Erythroblast (primary cell): ENCODE measurements around the gene CDCP2.

Source experiments
- DNase-seq, 2 experiments: peaks; one replicate each; lab custom pipeline; 2025; lab: John Stamatoyannopoulos, UW
- GATA1 ChIP-seq: IDR thresholded peaks from 2 replicates; pipeline ENCODE4 v1.6.1; 2011; ENCODE audit warnings: low read depth, mild to moderate bottlenecking, control low read depth, low read length, moderate library complexity
- POLR2A ChIP-seq: IDR thresholded peaks from 2 replicates; pipeline ENCODE4 v1.6.1; 2011; ENCODE audit warnings: mild to moderate bottlenecking, low read length

Gene CDCP2

GRCh38 chr1:54094001-54094729 is 58.6 kb downstream of the CDCP2 start:
- TF ChIP-seq POLR2A, result no peak
- TF ChIP-seq GATA1, result no peak
- no peak for DNase-seq

- no peak for DNase-seq
- TF ChIP-seq GATA1 (no peak), POLR2A (no peak)
These were observed 61.1 kb downstream of the CDCP2 start for GRCh38 chr1:54091666-54092065.

GRCh38 chr1:54088385-54088784 is 64.4 kb downstream of the CDCP2 start:
- TF ChIP-seq GATA1, result no peak
- no peak for TF ChIP-seq POLR2A
- no peak for DNase-seq

GRCh38 chr1:54086754-54087153 is 66.0 kb downstream of the CDCP2 start:
- TF ChIP-seq POLR2A (no peak), GATA1 (no peak)
- DNase-seq, result no peak

- DNase-seq, result no peak
- TF ChIP-seq GATA1 (no peak), POLR2A (no peak)
These were observed 68.0 kb downstream of the CDCP2 start for GRCh38 chr1:54084794-54085193.
